GM12801 (cell line): ENCODE results near the gene CALU.

ENCODE experiments used
- TF ChIP-seq, protein P1 (sequence below): IDR thresholded peaks from one replicate; pipeline ENCODE4 v1.5.1; 2011; ENCODE audit warnings: control low read depth; ENCODE audit not compliant: insufficient read length; ENCODE audit errors: extremely low read depth

CALU gene

DNA sequence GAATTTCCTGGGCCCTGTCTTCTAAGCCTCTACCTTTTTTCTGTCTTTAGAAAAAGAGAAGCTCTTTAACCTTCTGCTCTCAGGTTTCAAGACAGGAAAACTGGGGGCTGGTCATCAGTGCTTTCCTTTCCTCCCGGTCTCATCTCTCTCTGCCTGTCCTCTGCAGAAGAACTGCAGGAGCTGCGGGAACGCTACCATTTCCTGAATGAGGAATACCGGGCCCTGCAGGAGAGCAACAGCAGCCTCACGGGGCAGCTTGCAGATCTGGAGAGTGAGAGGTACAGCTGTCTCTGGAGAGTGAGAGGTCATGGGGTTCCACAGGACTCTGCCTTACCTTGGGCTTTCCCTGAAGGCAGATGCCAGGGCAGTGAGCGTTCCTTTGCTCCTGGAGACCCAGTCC, 65.3 kb downstream of the CALU start:
- TF ChIP-seq, protein P1, sequence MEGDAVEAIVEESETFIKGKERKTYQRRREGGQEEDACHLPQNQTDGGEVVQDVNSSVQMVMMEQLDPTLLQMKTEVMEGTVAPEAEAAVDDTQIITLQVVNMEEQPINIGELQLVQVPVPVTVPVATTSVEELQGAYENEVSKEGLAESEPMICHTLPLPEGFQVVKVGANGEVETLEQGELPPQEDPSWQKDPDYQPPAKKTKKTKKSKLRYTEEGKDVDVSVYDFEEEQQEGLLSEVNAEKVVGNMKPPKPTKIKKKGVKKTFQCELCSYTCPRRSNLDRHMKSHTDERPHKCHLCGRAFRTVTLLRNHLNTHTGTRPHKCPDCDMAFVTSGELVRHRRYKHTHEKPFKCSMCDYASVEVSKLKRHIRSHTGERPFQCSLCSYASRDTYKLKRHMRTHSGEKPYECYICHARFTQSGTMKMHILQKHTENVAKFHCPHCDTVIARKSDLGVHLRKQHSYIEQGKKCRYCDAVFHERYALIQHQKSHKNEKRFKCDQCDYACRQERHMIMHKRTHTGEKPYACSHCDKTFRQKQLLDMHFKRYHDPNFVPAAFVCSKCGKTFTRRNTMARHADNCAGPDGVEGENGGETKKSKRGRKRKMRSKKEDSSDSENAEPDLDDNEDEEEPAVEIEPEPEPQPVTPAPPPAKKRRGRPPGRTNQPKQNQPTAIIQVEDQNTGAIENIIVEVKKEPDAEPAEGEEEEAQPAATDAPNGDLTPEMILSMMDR = no peak

DNA sequence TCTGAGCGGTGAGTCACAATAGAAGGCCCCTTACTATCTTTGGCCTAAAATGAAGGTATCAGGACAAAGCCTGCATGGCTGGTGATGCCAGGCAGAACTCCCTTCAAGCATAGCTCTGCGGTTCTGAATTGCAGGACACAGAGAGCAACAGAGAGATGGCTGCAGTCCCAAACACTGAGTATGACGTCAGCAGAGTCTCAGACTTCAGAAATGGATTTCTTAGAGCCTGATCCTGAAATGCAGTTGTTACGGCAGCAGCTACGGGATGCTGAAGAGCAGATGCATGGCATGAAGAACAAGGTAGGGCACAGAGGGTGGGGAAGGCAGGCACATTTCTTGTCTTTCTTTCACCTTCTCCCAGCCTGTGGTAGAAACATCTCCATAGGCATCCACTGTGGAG, 66.1 kb downstream of the CALU start:
- TF ChIP-seq, protein P1 = no peak

DNA sequence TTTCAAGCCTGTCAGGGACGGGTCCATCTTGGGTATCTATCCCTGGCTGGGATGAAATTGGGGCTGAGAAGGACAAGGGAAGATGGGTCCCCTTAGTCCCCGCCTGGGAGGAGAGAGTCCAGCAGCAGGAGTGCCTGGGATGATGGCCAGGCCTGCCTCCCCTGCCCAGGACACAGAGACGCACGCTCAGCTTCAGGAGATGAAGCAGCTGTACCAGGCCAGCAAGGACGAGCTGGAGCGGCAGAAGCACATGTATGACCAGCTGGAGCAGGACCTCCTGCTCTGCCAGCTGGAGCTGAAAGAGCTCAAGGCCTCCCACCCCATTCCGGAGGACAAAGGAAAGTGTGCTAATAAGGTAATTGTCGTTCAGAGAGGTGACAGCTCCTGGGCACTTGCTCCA, 68.0 kb downstream of the CALU start:
- TF ChIP-seq, protein P1 = no peak

DNA sequence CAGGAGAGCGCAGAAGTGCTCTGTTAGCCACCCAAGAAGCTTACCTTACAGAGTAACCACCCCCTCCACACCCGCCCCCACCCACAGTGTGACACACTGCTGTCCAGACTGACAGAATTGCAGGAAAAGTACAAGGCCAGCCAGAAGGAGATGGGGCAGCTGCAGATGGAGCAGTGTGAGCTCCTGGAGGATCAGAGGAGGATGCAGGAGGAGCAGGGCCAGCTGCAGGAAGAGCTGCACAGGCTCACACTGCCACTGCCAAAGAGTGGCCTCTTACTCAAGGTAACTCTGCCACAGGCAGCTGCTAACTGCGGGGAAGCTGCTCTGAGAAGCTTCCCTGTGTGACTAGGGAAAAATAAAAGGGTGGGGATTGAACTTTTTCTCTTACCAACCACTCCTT, 70.2 kb downstream of the CALU start:
- TF ChIP-seq, protein P1 = no peak

DNA sequence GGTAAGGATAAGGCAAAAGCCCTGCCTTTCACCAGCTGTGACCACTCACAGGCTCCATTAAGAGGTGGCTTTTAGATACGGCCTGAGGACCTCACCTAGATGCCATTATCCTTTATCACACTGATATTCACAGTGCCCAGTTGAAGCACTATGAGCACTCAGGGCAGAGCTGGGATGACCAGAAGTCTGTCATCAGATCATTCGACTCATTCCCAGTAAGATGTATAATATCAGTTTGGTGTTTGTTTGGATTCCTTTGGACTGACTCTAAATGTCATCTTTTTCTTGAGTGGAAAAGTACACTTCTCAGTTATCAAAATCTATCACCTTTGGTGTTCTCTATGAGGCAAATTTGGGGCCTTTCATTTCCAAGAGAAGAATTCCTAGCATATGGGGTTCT, 71.3 kb downstream of the CALU start:
- TF ChIP-seq, protein P1 = no peak

DNA sequence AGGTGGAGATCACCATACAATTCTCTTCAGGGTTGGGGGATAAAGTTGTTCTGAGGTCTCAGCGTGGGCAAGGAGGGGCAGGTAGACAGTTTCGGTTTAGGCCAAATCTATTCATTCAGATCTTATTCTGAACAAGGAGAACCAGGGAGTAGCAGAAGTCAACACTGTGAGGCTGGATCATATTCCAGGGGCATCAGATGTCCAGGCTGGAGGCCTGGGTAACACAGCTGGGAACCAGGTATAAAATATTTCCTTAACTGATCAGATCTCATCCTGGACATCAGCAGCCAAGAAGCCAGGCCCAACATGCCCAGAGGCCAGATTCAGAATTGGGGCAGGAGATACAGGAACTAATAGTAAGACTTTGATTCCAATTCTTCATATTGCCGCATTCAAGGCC, 71.8 kb downstream of the CALU start:
- TF ChIP-seq, protein P1 = no peak

DNA sequence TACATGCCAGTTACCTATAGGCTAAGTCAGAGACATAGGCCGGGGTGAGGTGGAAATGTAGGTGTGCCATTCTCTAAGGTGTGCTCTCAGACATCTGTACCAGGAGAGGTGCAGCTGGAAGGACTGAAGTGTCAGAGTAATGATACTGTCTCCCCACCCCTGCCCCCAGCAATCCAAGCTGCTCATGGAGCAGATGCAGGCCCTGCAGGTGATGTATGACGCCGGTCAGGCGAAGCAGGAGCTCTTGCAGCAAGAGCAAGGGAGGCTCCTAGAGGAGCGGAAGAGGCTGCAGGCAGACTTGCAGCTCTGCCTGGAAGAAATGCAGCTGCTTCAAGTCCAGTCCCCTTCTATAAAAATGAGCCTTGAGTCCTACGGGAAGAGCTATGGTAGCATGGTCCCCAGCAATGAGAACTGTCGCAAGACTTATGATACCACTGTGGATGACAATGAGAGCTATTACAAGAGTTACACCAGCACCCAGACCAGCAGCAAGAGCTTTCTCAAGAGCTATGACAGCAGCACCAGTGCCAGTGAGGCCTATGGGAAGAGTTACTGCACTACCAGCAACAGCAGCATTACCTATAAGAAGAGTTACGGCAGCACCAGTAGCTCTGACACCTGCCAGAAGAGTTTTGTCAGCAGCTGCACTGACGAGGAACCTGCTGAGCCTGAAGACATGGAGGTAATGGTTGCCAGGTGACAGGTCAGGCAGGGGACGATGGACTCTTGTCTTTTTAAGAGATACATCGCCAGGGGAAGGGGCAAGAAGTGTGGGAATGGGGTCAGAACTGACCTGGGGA, 72.7 kb downstream of the CALU start:
- TF ChIP-seq, protein P1 = no peak
